Endothelial cell of umbilical vein (primary cell): ENCODE data around the gene FRS3. TPM values are rescaled to one million over a fixed set of nuclear protein-coding genes. Genes with fewer than 3 reads are reported as not detected.

ENCODE experiments used
- BruUV-seq: library from RNA; stranded (reverse); fragments of 400-500 nt; replicated peaks from 2 replicates; lab custom pipeline; 2021; lab: Mats Ljungman, UMichigan
- CTCF ChIA-PET: fragments of 300-600, 350-600 bp; sonication (Branson Sonifier 250); formaldehyde crosslinking; loops from one replicate; lab custom pipeline; 2021; ENCODE audit warnings: antibody characterized with exemption, inconsistent platforms; lab: Charles Lee
- POLR2A ChIA-PET: fragments of 300-600, 350-600 bp; sonication (Branson Sonifier 250); formaldehyde crosslinking; loops from one replicate; lab custom pipeline; 2021; ENCODE audit warnings: antibody characterized with exemption, inconsistent platforms; lab: Charles Lee
- DNase-seq: peaks from one replicate; pipeline ENCODE4 v3.0.0-alpha.2; 2011; ENCODE audit warnings: low read depth, low spot score
- FAIRE-seq: peaks from 2 replicates; lab custom pipeline; 2011; peaks lifted over from hg19 to GRCh38; lab: Jason Lieb, UNC
- H2AFZ ChIP-seq: 2 replicates; pipeline ENCODE4 v1.6.0; 2012; ENCODE audit warnings: low read depth, low read length, control low read depth, inconsistent platforms
- H3K27ac ChIP-seq: 2 replicates; pipeline ENCODE4 v1.5.1; 2011; ENCODE audit warnings: low read depth, mild to moderate bottlenecking, control low read depth, low read length, moderate library complexity; ENCODE audit not compliant: insufficient read depth
- H3K27me3 ChIP-seq, 2 experiments: 2 replicates each; pipeline versions ENCODE4 v1.6.0 to v1.6.1; 2011; ENCODE audit warnings: low read length in 2 of 2, mixed read lengths in 1 of 2; ENCODE audit not compliant: control insufficient read depth in 2 of 2, insufficient read depth in 2 of 2
- H3K36me3 ChIP-seq, 2 experiments: 2 replicates in 1 of 2; 3 replicates in 1 of 2; pipeline ENCODE4 v1.5.1; 2011; ENCODE audit warnings: low read length in 2 of 2, mild to moderate bottlenecking in 1 of 2, moderate library complexity in 1 of 2; ENCODE audit not compliant: control insufficient read depth in 2 of 2, insufficient read depth in 2 of 2; ENCODE audit errors: extremely low read depth in 1 of 2
- H3K4me1 ChIP-seq: 3 replicates; pipeline ENCODE4 v1.5.1; 2011; ENCODE audit warnings: mild to moderate bottlenecking, low read length; ENCODE audit not compliant: control insufficient read depth, insufficient read depth; ENCODE audit errors: extremely low read depth
- H3K4me2 ChIP-seq: 2 replicates; pipeline ENCODE4 v1.6.1; 2011; ENCODE audit warnings: low read length, control low read depth, mixed read lengths; ENCODE audit not compliant: insufficient read depth
- H3K4me3 ChIP-seq, 3 experiments: fragments of 200-600 bp in 1 of 3; sonication (generic), shearing (Covaris generic) in 1 of 3; replicated peaks in 1 of 3; 2 replicates each; pipeline ENCODE4 v1.5.1; 2011 to 2016; ENCODE audit warnings: control low read depth in 3 of 3, low read length in 3 of 3, mild to moderate bottlenecking in 2 of 3, inconsistent platforms in 1 of 3, low read depth in 1 of 3, moderate library complexity in 1 of 3; ENCODE audit not compliant: insufficient read depth in 1 of 3
- H3K79me2 ChIP-seq: 2 replicates; pipeline ENCODE4 v1.6.0; 2012; ENCODE audit warnings: low read length, inconsistent platforms; ENCODE audit not compliant: control insufficient read depth, insufficient read depth
- H3K9ac ChIP-seq: replicated peaks from 2 replicates; pipeline ENCODE3; 2011; ENCODE audit warnings: low read length, control low read depth; ENCODE audit not compliant: insufficient read depth; ENCODE audit errors: extremely low read depth
- H3K9me1 ChIP-seq: replicated peaks from 3 replicates; pipeline ENCODE4 v1.6.0; 2011; ENCODE audit warnings: mild to moderate bottlenecking, low read length; ENCODE audit not compliant: control insufficient read depth, insufficient read depth; ENCODE audit errors: extremely low read depth
- H3K9me3 ChIP-seq: replicated peaks from 2 replicates; pipeline ENCODE4 v1.5.1; 2012; ENCODE audit warnings: low read length, inconsistent platforms; ENCODE audit not compliant: control insufficient read depth, insufficient read depth
- H4K20me1 ChIP-seq: replicated peaks from 2 replicates; pipeline ENCODE3; 2011; ENCODE audit warnings: mild to moderate bottlenecking, low read length; ENCODE audit not compliant: control insufficient read depth, insufficient read depth; ENCODE audit errors: extremely low read depth
- EZH2 ChIP-seq: IDR thresholded peaks from 2 replicates; pipeline ENCODE4 v1.6.1; 2012; ENCODE audit warnings: borderline replicate concordance, low read depth, mild to moderate bottlenecking, moderate library complexity, low read length, inconsistent platforms; ENCODE audit not compliant: severe bottlenecking
- FOS ChIP-seq: IDR thresholded peaks from 2 replicates; pipeline ENCODE4 v1.6.1; 2011; ENCODE audit warnings: mild to moderate bottlenecking, low read length, moderate library complexity, borderline replicate concordance; ENCODE audit not compliant: insufficient read depth
- GATA2 ChIP-seq: IDR thresholded peaks from 2 replicates; pipeline ENCODE4 v1.7.0; 2011; ENCODE audit warnings: low read depth, mild to moderate bottlenecking, moderate library complexity, mixed read lengths, low read length; ENCODE audit not compliant: insufficient read length, insufficient read depth
- JUN ChIP-seq: IDR thresholded peaks from 2 replicates; pipeline ENCODE4 v1.6.1; 2011; ENCODE audit warnings: borderline replicate concordance, low read depth; ENCODE audit not compliant: insufficient read length, insufficient read depth
- MYC ChIP-seq: IDR thresholded peaks from one replicate; pipeline ENCODE4 v1.6.1; 2011; ENCODE audit warnings: mild to moderate bottlenecking, low read depth, low read length
- POLR2A ChIP-seq: IDR thresholded peaks from 2 replicates; pipeline ENCODE4 v1.6.1; 2012; ENCODE audit warnings: low read depth, mild to moderate bottlenecking, control low read depth, low read length
- dilution Hi-C: fragments of 300-500 bp; cut with MboI; formaldehyde crosslinking; loops from one replicate; pipeline ENCODE4 v1.15.0; 2019; ENCODE audit warnings: low sequenced_read_pairs; ENCODE audit not compliant: extremely low pct_ligation_motif_present
- intact Hi-C: fragments of 100-400 bp; cut with micrococcal nuclease; formaldehyde crosslinking; loops from one replicate; pipeline ENCODE4 v1.10.0; 2022
- polyA plus RNA-seq, 4 experiments: library from polyadenylated mRNA; depleted of rRNA in 3 of 4; stranded (reverse) in 3 of 4; unstranded in 1 of 4; fragments of >200 nt; gene quantifications; 2 replicates each; pipeline versions ENCODE4 v1.2.1 to v1.2.3, GENCODE V29; 2011 to 2012; ENCODE audit warnings: missing spikeins in 1 of 4
- total RNA-seq: library from RNA; stranded (reverse); gene quantifications from 2 replicates; pipeline ENCODE4 v1.2.3, GENCODE V29; 2021
- TF ChIP-seq, protein P1 (sequence below): IDR thresholded peaks from 2 replicates; pipeline ENCODE4 v1.6.1; 2011; ENCODE audit not compliant: insufficient read depth, insufficient read length
- TF ChIP-seq, protein P2 (sequence below), 2 donors: IDR thresholded peaks; 1 replicate in 1 of 2; 2 replicates in 1 of 2; pipeline ENCODE4 v1.5.1; 2011; ENCODE audit warnings: low read length in 2 of 2, mild to moderate bottlenecking in 2 of 2, moderate library complexity in 2 of 2, control low read depth in 1 of 2, inconsistent platforms in 1 of 2, low read depth in 1 of 2; ENCODE audit not compliant: insufficient read depth in 1 of 2; ENCODE audit errors: extremely low read depth in 1 of 2

FRS3 gene
- total and polyA plus RNA-seq, 2 donors (not counting 3 experiments of a cell fraction or from before 2014, with no cell fraction given): 5.2 to 5.3 TPM

DNA sequence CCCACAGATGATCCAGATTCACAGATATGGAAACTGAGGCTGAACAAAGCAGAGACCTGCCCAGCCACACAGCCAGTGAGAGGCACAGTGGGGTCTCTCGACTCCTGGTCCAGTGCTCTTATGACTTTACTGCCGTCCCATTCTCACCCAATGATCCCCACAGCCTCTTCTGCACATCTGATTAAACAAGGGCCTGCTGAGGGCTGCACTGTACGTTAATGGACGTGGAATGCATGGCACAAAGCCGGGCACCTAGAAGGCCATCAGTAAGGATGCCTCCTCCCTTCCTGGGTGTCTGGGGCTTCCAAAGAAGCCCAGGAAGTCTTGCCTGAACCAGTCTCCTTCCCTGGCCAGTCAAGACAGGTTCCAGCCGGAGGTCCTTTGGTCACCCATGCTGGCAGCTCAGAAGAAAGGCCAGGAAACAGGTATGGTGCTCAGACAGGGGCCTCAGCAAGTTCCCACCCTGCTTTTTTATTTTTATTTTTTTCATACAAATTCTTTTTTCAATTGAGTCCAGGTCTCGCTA is 48.1 kb downstream of the FRS3 start:
- Histone ChIP-seq H3K4me2 (no peak overlapping the region), H4K20me1 (no peaks in the 10 kb centered on the region), H3K27me3 (no peaks in the 10 kb centered on the region), H3K9ac (no peak overlapping the region), H3K4me1 (peaks cover 20% of the 10 kb centered on the region), H3K79me2 (no peaks in the 10 kb centered on the region), H2AFZ (no peak overlapping the region), H3K27ac (no peak overlapping the region), H3K4me3 (no peak overlapping the region), H3K9me3 (no peaks in the 10 kb centered on the region), H3K36me3 (no peaks in the 10 kb centered on the region), H3K9me1 (no peaks in the 10 kb centered on the region)
- POLR2A ChIA-PET: no interaction called here
- DNase-seq: no peak
- no peak for FAIRE-seq
- CTCF ChIA-PET: interaction anchor here (0.8 to 1.4 kb wide), 3 partner anchors 9 to 129 kb away, joined by 3 to 5 read pairs (median 3); no protein-coding TSS in a partner anchor
- BruUV-seq: no TSS peak
- dilution Hi-C loops (no loop called here), intact Hi-C loops (no loop called here)
- TF ChIP-seq POLR2A: no peak
- TF ChIP-seq, protein P1, sequence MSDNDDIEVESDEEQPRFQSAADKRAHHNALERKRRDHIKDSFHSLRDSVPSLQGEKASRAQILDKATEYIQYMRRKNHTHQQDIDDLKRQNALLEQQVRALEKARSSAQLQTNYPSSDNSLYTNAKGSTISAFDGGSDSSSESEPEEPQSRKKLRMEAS: no peak
- TF ChIP-seq JUN: no peak
- TF ChIP-seq MYC: no peak

DNA sequence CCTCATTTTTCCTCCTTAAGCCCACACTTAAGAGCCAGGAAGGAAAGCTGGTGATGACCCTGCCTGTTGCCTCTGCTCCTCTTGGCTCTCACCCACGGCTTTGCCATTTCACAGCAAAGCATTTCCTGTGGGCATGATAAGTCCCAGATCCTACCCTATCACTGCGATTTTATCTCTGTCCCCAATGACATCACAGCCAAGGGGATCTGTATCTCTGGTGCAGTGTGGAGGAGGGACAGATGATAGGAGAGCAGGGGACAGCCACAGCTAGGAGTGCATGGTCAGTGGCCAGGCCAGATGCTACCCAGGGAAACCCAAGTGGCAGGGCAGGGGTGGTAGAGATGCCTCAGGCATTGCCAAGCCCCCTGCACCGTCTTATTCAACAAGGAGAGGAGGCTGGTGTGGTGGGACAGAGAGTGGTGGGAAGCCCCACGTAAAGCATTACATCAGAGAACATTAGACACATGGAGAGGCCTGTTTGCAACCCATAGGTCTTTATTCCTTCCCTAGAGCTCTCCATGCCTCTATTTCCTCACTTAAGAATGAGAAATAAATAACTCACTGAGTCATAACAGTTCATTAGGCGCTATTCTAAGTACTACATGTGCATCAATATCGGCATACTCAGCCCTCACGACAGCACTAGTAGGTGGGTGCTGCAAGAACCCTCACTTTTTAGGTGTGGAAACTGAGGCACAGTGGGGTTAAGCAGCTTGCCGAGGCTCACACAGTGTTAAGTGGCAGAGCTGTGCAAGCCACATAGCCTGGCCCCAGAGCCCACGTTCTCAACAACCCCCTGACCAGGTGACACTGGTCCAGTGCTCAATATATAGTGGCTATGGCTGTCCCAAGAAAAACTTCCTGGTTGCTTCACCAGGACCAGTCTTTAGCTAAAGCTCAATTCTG is 48.9 kb downstream of the FRS3 start:
- Histone ChIP-seq H3K36me3 (no peaks in the 10 kb centered on the region), H4K20me1 (no peaks in the 10 kb centered on the region), H3K79me2 (no peaks in the 10 kb centered on the region), H3K4me2 (no peak overlapping the region), H3K4me3 (no peak overlapping the region), H3K9ac (no peak overlapping the region), H2AFZ (no peak overlapping the region), H3K4me1 (peaks cover 18% of the 10 kb centered on the region), H3K27ac (no peak overlapping the region), H3K9me3 (no peaks in the 10 kb centered on the region), H3K27me3 (no peaks in the 10 kb centered on the region), H3K9me1 (no peaks in the 10 kb centered on the region)
- DNase-seq: peak; percentile 11
- CTCF ChIA-PET: interaction anchor here (0.8 to 2.3 kb wide), 4 partner anchors 9 to 128 kb away, joined by 3 to 8 read pairs (median 4); no protein-coding TSS in a partner anchor
- dilution Hi-C loops (no loop called here), intact Hi-C loops (no loop called here)
- no peak for TF ChIP-seq MYC
- TF ChIP-seq GATA2: peak; percentile 75
- TF ChIP-seq, protein P2, sequence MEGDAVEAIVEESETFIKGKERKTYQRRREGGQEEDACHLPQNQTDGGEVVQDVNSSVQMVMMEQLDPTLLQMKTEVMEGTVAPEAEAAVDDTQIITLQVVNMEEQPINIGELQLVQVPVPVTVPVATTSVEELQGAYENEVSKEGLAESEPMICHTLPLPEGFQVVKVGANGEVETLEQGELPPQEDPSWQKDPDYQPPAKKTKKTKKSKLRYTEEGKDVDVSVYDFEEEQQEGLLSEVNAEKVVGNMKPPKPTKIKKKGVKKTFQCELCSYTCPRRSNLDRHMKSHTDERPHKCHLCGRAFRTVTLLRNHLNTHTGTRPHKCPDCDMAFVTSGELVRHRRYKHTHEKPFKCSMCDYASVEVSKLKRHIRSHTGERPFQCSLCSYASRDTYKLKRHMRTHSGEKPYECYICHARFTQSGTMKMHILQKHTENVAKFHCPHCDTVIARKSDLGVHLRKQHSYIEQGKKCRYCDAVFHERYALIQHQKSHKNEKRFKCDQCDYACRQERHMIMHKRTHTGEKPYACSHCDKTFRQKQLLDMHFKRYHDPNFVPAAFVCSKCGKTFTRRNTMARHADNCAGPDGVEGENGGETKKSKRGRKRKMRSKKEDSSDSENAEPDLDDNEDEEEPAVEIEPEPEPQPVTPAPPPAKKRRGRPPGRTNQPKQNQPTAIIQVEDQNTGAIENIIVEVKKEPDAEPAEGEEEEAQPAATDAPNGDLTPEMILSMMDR (IDR thresholded peaks at IDR 0.05; ENCODE audit: extremely low read depth in 1 of 2, insufficient read depth in 1 of 2, low read depth in 1 of 2, low read length in 2 of 2): no peak
- TF ChIP-seq JUN: no peak
- TF ChIP-seq FOS: no peak
- TF ChIP-seq, protein P1: no peak
- TF ChIP-seq EZH2: no peak
- no TSS peak for BruUV-seq
- FAIRE-seq: peak; percentile 31
- POLR2A ChIA-PET: no interaction called here
